Karpas-422 (cell line): Measurements from ENCODE around the gene RAB3IP. TPM values are rescaled to one million over a fixed set of nuclear protein-coding genes. Genes with fewer than 3 reads are reported as not detected.
"Not testable (repeated sequence)": the region's sequence is repeated elsewhere in the genome, so short reads cannot be mapped to it uniquely, and the experiment has no call there.

Source experiments
- DNase-seq: peaks from one replicate; pipeline ENCODE4 v3.0.0-alpha.2; 2015
- H2AFZ ChIP-seq: fragments of 200-600 bp; sonication (generic); 2 replicates; pipeline ENCODE4 v1.6.1; 2014; ENCODE audit warnings: antibody characterized with exemption, low read length, mixed read lengths
- H3K27ac ChIP-seq: fragments of 200-600 bp; sonication (generic); 2 replicates; pipeline ENCODE4 v1.5.1; 2014; ENCODE audit warnings: mild to moderate bottlenecking, low read length, moderate library complexity
- H3K27me3 ChIP-seq: fragments of 200-600 bp; sonication (generic); 2 replicates; pipeline ENCODE4 v1.6.1; 2014; ENCODE audit warnings: low read length, mixed read lengths
- H3K36me3 ChIP-seq: fragments of 200-600 bp; sonication (generic); 2 replicates; pipeline ENCODE4 v1.6.1; 2014; ENCODE audit warnings: low read length, mixed read lengths; ENCODE audit not compliant: insufficient read depth
- H3K4me1 ChIP-seq: fragments of 200-600 bp; sonication (generic); 2 replicates; pipeline ENCODE4 v1.6.1; 2014; ENCODE audit warnings: mild to moderate bottlenecking, low read length, mixed read lengths
- H3K4me2 ChIP-seq: fragments of 200-600 bp; sonication (generic); 2 replicates; pipeline ENCODE4 v1.6.1; 2014; ENCODE audit warnings: low read length, low read depth, mild to moderate bottlenecking; ENCODE audit not compliant: poor library complexity, severe bottlenecking
- H3K4me3 ChIP-seq: fragments of 200-600 bp; sonication (generic); 2 replicates; pipeline ENCODE4 v1.5.1; 2014; ENCODE audit warnings: mild to moderate bottlenecking, antibody characterized with exemption, low read length, mixed read lengths
- H3K79me2 ChIP-seq: fragments of 200-600 bp; sonication (generic); 2 replicates; pipeline ENCODE4 v1.6.1; 2014; ENCODE audit warnings: mild to moderate bottlenecking, low read length, mixed read lengths
- H3K9ac ChIP-seq: fragments of 200-600 bp; sonication (generic); 2 replicates; pipeline ENCODE4 v1.6.0; 2014; ENCODE audit warnings: low read length
- H3K9me2 ChIP-seq: fragments of 200-600 bp; sonication (generic), shearing (Covaris generic); replicated peaks from 2 replicates; pipeline ENCODE4 v1.6.0; 2014; ENCODE audit warnings: mild to moderate bottlenecking, low read length, moderate library complexity; ENCODE audit not compliant: insufficient read depth
- H3K9me3 ChIP-seq: fragments of 300-700, 200-600 bp; sonication (generic); 2 replicates; pipeline ENCODE4 v1.6.1; 2014; ENCODE audit warnings: low read length, mixed read lengths
- H4K20me1 ChIP-seq: fragments of 200-600 bp; sonication (generic); 2 replicates; pipeline ENCODE4 v1.6.1; 2014; ENCODE audit warnings: mild to moderate bottlenecking, antibody characterized with exemption, low read length, low read depth; ENCODE audit not compliant: insufficient read depth
- total RNA-seq: library from RNA; depleted of rRNA; stranded (reverse); fragments of >200 nt; shearing (Covaris generic); gene quantifications from 2 replicates; pipeline ENCODE4 v1.2.3, GENCODE V29; 2014; ENCODE audit warnings: low replicate concordance

The RAB3IP gene
- total RNA-seq, 1 experiment from 2014 or later = 25.3 TPM

GRCh38 chr12:69739287-69740191, 879 bp downstream of the RAB3IP start:
- peak overlapping the region; percentile 77 for H3K9ac ChIP-seq
- DNase-seq = peak; percentile 77
- H3K79me2 ChIP-seq = 0 out of 2 replicates have a peak, but pooled peaks cover 4% of the 10 kb centered on the region
- peak overlapping the region; percentile 100 for H3K4me2 ChIP-seq
- H3K4me3 ChIP-seq = peak overlapping the region; percentile 97
- peak overlapping the region; percentile 94 for H2AFZ ChIP-seq
- H3K9me3 ChIP-seq = no peaks in the 10 kb centered on the region
- H4K20me1 ChIP-seq = peaks cover 13% of the 10 kb centered on the region; the same call in 1 of the 2 replicates
- no peaks in the 10 kb centered on the region for H3K36me3 ChIP-seq
- no peaks in the 10 kb centered on the region for H3K9me2 ChIP-seq
- no peaks in the 10 kb centered on the region for H3K27me3 ChIP-seq
- peaks cover 20% of the 10 kb centered on the region for H3K4me1 ChIP-seq
- no peak overlapping the region for H3K27ac ChIP-seq

- H3K9me3 ChIP-seq = no peaks in the 10 kb centered on the region
- H3K27ac ChIP-seq = no peak overlapping the region
- H3K9ac ChIP-seq = no peak overlapping the region
- no peak overlapping the region for H3K4me3 ChIP-seq
- no peak overlapping the region for H3K4me2 ChIP-seq
- no peaks in the 10 kb centered on the region for H3K36me3 ChIP-seq
- no peak for DNase-seq
- H2AFZ ChIP-seq = no peak overlapping the region
- 0 out of 2 replicates have a peak, but pooled peaks cover 4% of the 10 kb centered on the region for H3K79me2 ChIP-seq
- no peaks in the 10 kb centered on the region for H3K27me3 ChIP-seq
- peaks cover 13% of the 10 kb centered on the region for H3K4me1 ChIP-seq
- peaks cover 37% of the 10 kb centered on the region for H4K20me1 ChIP-seq
- H3K9me2 ChIP-seq = no peaks in the 10 kb centered on the region
These were observed 5.4 kb downstream of the RAB3IP start for GRCh38 chr12:69744109-69744508.

- Histone ChIP-seq H3K4me3 (no peak overlapping the region), H4K20me1 (peaks cover 14% of the 10 kb centered on the region; the same call in 1 of the 2 replicates), H3K9me2 (no peaks in the 10 kb centered on the region), H3K27me3 (no peaks in the 10 kb centered on the region), H3K79me2 (no peaks in the 10 kb centered on the region), H3K4me2 (no peak overlapping the region), H3K9me3 (no peaks in the 10 kb centered on the region), H3K27ac (no peak overlapping the region), H3K9ac (no peak overlapping the region), H2AFZ (no peak overlapping the region), H3K36me3 (peaks cover 5% of the 10 kb centered on the region; the same call in 1 of the 2 replicates), H3K4me1 (no peaks in the 10 kb centered on the region)
- DNase-seq = no peak
These were observed 12.8 kb downstream of the RAB3IP start for GRCh38 chr12:69751476-69751875.

DNA sequence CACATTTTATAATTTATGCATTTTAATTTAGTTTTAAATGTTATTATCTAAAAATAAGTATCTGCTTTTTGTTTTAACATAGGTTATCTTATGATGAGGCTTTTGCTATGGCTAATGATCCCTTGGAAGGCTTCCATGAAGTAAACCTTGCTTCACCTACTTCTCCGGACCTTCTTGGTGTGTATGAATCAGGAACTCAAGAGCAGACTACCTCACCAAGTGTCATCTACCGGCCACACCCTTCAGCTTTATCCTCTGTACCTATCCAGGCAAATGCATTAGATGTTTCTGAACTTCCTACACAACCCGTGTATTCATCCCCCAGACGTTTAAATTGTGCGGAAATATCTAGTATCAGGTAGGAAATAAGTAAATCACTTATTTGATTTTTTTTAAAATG, 16.6 kb downstream of the RAB3IP start:
- no peak overlapping the region for H3K4me3 ChIP-seq
- H3K9me2 ChIP-seq = no peaks in the 10 kb centered on the region
- H3K4me2 ChIP-seq = no peak overlapping the region
- H3K4me1 ChIP-seq = no peaks in the 10 kb centered on the region
- H3K79me2 ChIP-seq = no peaks in the 10 kb centered on the region
- DNase-seq = no peak
- H3K9ac ChIP-seq = no peak overlapping the region
- no peak overlapping the region for H2AFZ ChIP-seq
- H3K36me3 ChIP-seq = peaks cover 20% of the 10 kb centered on the region
- H3K27me3 ChIP-seq = no peaks in the 10 kb centered on the region
- H4K20me1 ChIP-seq = no peaks in the 10 kb centered on the region
- no peak overlapping the region for H3K27ac ChIP-seq
- peaks cover 13% of the 10 kb centered on the region for H3K9me3 ChIP-seq

- no peak overlapping the region for H3K9ac ChIP-seq
- H3K27me3 ChIP-seq = no peaks in the 10 kb centered on the region
- H3K27ac ChIP-seq = no peak overlapping the region
- no peak for DNase-seq
- no peaks in the 10 kb centered on the region for H3K79me2 ChIP-seq
- H3K9me3 ChIP-seq = peaks cover 13% of the 10 kb centered on the region
- H3K9me2 ChIP-seq = no peaks in the 10 kb centered on the region
- no peak overlapping the region for H3K4me2 ChIP-seq
- no peaks in the 10 kb centered on the region for H3K4me1 ChIP-seq
- H3K36me3 ChIP-seq = peaks cover 20% of the 10 kb centered on the region
- no peaks in the 10 kb centered on the region for H4K20me1 ChIP-seq
- no peak overlapping the region for H3K4me3 ChIP-seq
- H2AFZ ChIP-seq = no peak overlapping the region
These were observed 17.6 kb downstream of the RAB3IP start for GRCh38 chr12:69756088-69756755.

DNA sequence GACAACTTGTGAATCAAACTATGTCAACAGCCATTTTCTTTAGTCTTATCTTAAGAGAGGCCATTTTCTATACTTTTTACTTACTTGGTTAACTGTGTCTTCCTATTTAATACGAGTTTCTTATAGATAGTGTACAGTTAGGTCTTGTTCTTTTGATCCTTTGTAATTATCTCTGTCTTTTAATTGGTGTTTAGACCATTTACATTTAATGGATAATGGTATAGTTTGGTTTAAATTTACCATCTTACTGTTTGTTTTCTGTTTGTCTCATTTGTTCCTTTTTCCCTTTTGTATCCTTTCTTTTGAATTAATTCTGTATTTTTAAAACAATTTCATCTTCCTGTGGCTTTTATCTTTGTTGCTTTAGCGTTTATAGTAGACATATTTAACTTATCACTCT, 19.4 kb downstream of the RAB3IP start:
- H2AFZ ChIP-seq = no peak overlapping the region

GRCh38 chr12:69759581-69759980, 20.9 kb downstream of the RAB3IP start:
- not testable (repeated sequence) for H3K4me2 ChIP-seq, H3K79me2 ChIP-seq, DNase-seq, H3K9me2 ChIP-seq, H3K27ac ChIP-seq, H3K9ac ChIP-seq, H3K4me3 ChIP-seq, H3K4me1 ChIP-seq, H4K20me1 ChIP-seq, H2AFZ ChIP-seq, H3K27me3 ChIP-seq
- Histone ChIP-seq H3K9me3 (peaks cover 13% of the 10 kb centered on the region), H3K36me3 (peaks cover 20% of the 10 kb centered on the region)

More for the DNA sequence above, 19.4 kb downstream of the RAB3IP start:
- peaks cover 20% of the 10 kb centered on the region for H3K36me3 ChIP-seq
- no peak for DNase-seq
- H4K20me1 ChIP-seq = no peaks in the 10 kb centered on the region
- H3K27me3 ChIP-seq = no peaks in the 10 kb centered on the region
- no peak overlapping the region for H3K9ac ChIP-seq
- no peaks in the 10 kb centered on the region for H3K9me2 ChIP-seq
- H3K79me2 ChIP-seq = no peaks in the 10 kb centered on the region
- H3K4me2 ChIP-seq = no peak overlapping the region
- H3K4me3 ChIP-seq = no peak overlapping the region
- H3K9me3 ChIP-seq = peaks cover 13% of the 10 kb centered on the region
- no peak overlapping the region for H3K27ac ChIP-seq
- no peaks in the 10 kb centered on the region for H3K4me1 ChIP-seq

DNA sequence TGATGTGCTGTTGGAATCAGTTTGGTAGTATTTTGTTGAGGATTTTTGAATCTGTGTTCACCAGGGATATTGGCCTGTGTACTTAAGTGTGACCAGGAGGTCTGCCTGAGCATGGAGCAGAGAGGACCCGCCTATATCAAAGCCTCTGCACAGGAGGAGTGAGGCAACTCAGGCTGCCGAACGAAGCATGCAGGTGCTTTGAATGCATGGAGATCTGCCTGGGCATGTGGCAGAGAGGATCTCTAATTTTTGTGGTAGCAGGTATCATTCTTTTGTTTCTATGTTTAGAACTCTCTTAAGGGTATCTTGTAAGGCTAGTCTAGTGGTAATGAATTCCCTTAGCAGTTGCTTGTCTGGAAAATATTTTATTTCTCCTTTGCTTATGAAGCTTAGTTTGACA, 26.9 kb downstream of the RAB3IP start:
- H3K9me3 ChIP-seq = peaks cover 5% of the 10 kb centered on the region; the same call in 1 of the 2 replicates
- no peak overlapping the region for H3K4me2 ChIP-seq
- no peaks in the 10 kb centered on the region for H4K20me1 ChIP-seq
- no peak overlapping the region for H3K9ac ChIP-seq
- DNase-seq = no peak
- H3K27me3 ChIP-seq = no peaks in the 10 kb centered on the region
- H2AFZ ChIP-seq = no peak overlapping the region
- no peaks in the 10 kb centered on the region for H3K9me2 ChIP-seq
- no peak overlapping the region for H3K27ac ChIP-seq
- 0 out of 2 replicates have a peak, but pooled peaks cover 4% of the 10 kb centered on the region for H3K36me3 ChIP-seq
- no peaks in the 10 kb centered on the region for H3K4me1 ChIP-seq
- no peaks in the 10 kb centered on the region for H3K79me2 ChIP-seq
- no peak overlapping the region for H3K4me3 ChIP-seq
